ENCODE results near the gene CMIP.

The CMIP gene

GRCh38 chr16:81528256-81528655, 83.6 kb downstream of the CMIP start:
- H3K36me3 ChIP-seq (ENCODE audit: control insufficient read depth in 1 of 2, insufficient read depth in 2 of 2, low read length in 2 of 2): peaks cover 6 to 13% of the 10 kb centered on the region in 2 experiments
- no peak overlapping the region for H3K23ac ChIP-seq (ENCODE audit: low read length)
- H3K9me3 ChIP-seq (ENCODE audit: insufficient read depth, low read depth, low read length): no peaks in the 10 kb centered on the region
- H3K14ac ChIP-seq (ENCODE audit: low read length): no peak overlapping the region
- no peak overlapping the region for H2AFZ ChIP-seq (ENCODE audit: insufficient read depth, low read length, poor library complexity)
- peaks cover 6% of the 10 kb centered on the region for H3K79me2 ChIP-seq (ENCODE audit: control insufficient read depth, insufficient read depth, low read length, poor library complexity)
- H3K79me1 ChIP-seq (ENCODE audit: low read length): peaks cover 12% of the 10 kb centered on the region
- no peak overlapping the region for H3K27ac ChIP-seq (ENCODE audit: low read depth, low read length)
- H3K18ac ChIP-seq (ENCODE audit: low read length): no peak overlapping the region
- no peak overlapping the region for H4K12ac ChIP-seq (ENCODE audit: low read depth, low read length)
- H3K9ac ChIP-seq (ENCODE audit: low read length): no peak overlapping the region
- H2BK12ac ChIP-seq (ENCODE audit: low read length): no peak overlapping the region
- no peak overlapping the region for H2AK5ac ChIP-seq (ENCODE audit: low read length)
- no peak overlapping the region for H3K4me2 ChIP-seq (ENCODE audit: low read length)
- H2BK120ac ChIP-seq (ENCODE audit: insufficient read depth, low read length, poor library complexity): no peak overlapping the region
- no peak overlapping the region for H4K8ac ChIP-seq (ENCODE audit: low read depth, low read length)
- H3K4me1 ChIP-seq (ENCODE audit: control insufficient read depth in 1 of 2, insufficient read depth in 2 of 2, low read length in 2 of 2): peaks cover 24 to 34% of the 10 kb centered on the region in 2 experiments
- H4K91ac ChIP-seq (ENCODE audit: low read depth, low read length): no peak overlapping the region
- H3K27me3 ChIP-seq (ENCODE audit: insufficient read depth, low read length): no peaks in the 10 kb centered on the region
- no CpG with 5 or more reads among the region's 2 CpGs for WGBS (ENCODE audit: extremely low coverage, insufficient coverage, insufficient read length)
- DNase-seq: no peak
- H2BK5ac ChIP-seq (ENCODE audit: low read depth, low read length, poor library complexity): no peak overlapping the region
- H3K4me3 ChIP-seq (ENCODE audit: low read depth, low read length): no peak overlapping the region
- H3K4ac ChIP-seq (ENCODE audit: low read depth, low read length): peak overlapping the region; percentile 41

- peak overlapping the region; percentile 42 for H2BK12ac ChIP-seq (ENCODE audit: low read length)
- peaks cover 2 to 9% of the 10 kb centered on the region in 2 experiments for H3K36me3 ChIP-seq (ENCODE audit: control insufficient read depth in 1 of 2, insufficient read depth in 2 of 2, low read length in 2 of 2)
- peak overlapping the region; percentile 67 for H3K18ac ChIP-seq (ENCODE audit: low read length)
- no peaks in the 10 kb centered on the region for H3K9me3 ChIP-seq (ENCODE audit: insufficient read depth, low read depth, low read length)
- WGBS (ENCODE audit: extremely low coverage, insufficient coverage, insufficient read length): no CpG with 5 or more reads among the region's 16 CpGs
- H3K27ac ChIP-seq (ENCODE audit: low read depth, low read length): peak overlapping the region; percentile 46
- peak overlapping the region; percentile 74 for H4K91ac ChIP-seq (ENCODE audit: low read depth, low read length)
- H2AK5ac ChIP-seq (ENCODE audit: low read length): peak overlapping the region; percentile 39
- peak overlapping the region; percentile 29 for H2BK5ac ChIP-seq (ENCODE audit: low read depth, low read length, poor library complexity)
- H3K4me1 ChIP-seq (ENCODE audit: control insufficient read depth in 1 of 2, insufficient read depth in 2 of 2, low read length in 2 of 2): peaks cover 21 to 30% of the 10 kb centered on the region in 2 experiments
- peak overlapping the region; percentile 25 for H4K8ac ChIP-seq (ENCODE audit: low read depth, low read length)
- peak; percentile 44 to 66 for DNase-seq
- peaks cover 10% of the 10 kb centered on the region for H3K79me1 ChIP-seq (ENCODE audit: low read length)
- no peak overlapping the region for H3K4me3 ChIP-seq (ENCODE audit: low read depth, low read length)
- peaks cover 6% of the 10 kb centered on the region for H3K79me2 ChIP-seq (ENCODE audit: control insufficient read depth, insufficient read depth, low read length, poor library complexity)
- H3K23ac ChIP-seq (ENCODE audit: low read length): no peak overlapping the region
- no peak overlapping the region for H2AFZ ChIP-seq (ENCODE audit: insufficient read depth, low read length, poor library complexity)
- peak overlapping the region; percentile 57 for H3K4ac ChIP-seq (ENCODE audit: low read depth, low read length)
- peak overlapping the region; percentile 61 for H2BK120ac ChIP-seq (ENCODE audit: insufficient read depth, low read length, poor library complexity)
- H3K27me3 ChIP-seq (ENCODE audit: insufficient read depth, low read length): no peaks in the 10 kb centered on the region
- no peak overlapping the region for H3K4me2 ChIP-seq (ENCODE audit: low read length)
- H3K14ac ChIP-seq (ENCODE audit: low read length): peak overlapping the region; percentile 40
- H3K9ac ChIP-seq (ENCODE audit: low read length): no peak overlapping the region
- H4K12ac ChIP-seq (ENCODE audit: low read depth, low read length): no peak overlapping the region
Observed at GRCh38 chr16:81530296-81530721, 85.7 kb downstream of the CMIP start.

- no peak overlapping the region for H2BK120ac ChIP-seq (ENCODE audit: insufficient read depth, low read length, poor library complexity)
- no peak overlapping the region for H3K23ac ChIP-seq (ENCODE audit: low read length)
- no peak overlapping the region for H3K4me3 ChIP-seq (ENCODE audit: low read depth, low read length)
- peak overlapping the region; percentile 16 for H4K8ac ChIP-seq (ENCODE audit: low read depth, low read length)
- no peak overlapping the region for H3K4me2 ChIP-seq (ENCODE audit: low read length)
- DNase-seq: no peak
- no peaks in the 10 kb centered on the region for H3K27me3 ChIP-seq (ENCODE audit: insufficient read depth, low read length)
- H3K79me2 ChIP-seq (ENCODE audit: control insufficient read depth, insufficient read depth, low read length, poor library complexity): peaks cover 6% of the 10 kb centered on the region
- no peak overlapping the region for H3K4ac ChIP-seq (ENCODE audit: low read depth, low read length)
- no peak overlapping the region for H3K9ac ChIP-seq (ENCODE audit: low read length)
- no peak overlapping the region for H2AK5ac ChIP-seq (ENCODE audit: low read length)
- peak overlapping the region; percentile 9 for H2BK12ac ChIP-seq (ENCODE audit: low read length)
- H2AFZ ChIP-seq (ENCODE audit: insufficient read depth, low read length, poor library complexity): no peak overlapping the region
- no peak overlapping the region for H4K91ac ChIP-seq (ENCODE audit: low read depth, low read length)
- H3K18ac ChIP-seq (ENCODE audit: low read length): peak overlapping the region; percentile 40
- peaks cover 10% of the 10 kb centered on the region for H3K79me1 ChIP-seq (ENCODE audit: low read length)
- H3K14ac ChIP-seq (ENCODE audit: low read length): no peak overlapping the region
- peaks cover 2 to 13% of the 10 kb centered on the region in 2 experiments for H3K36me3 ChIP-seq (ENCODE audit: control insufficient read depth in 1 of 2, insufficient read depth in 2 of 2, low read length in 2 of 2)
- WGBS (ENCODE audit: extremely low coverage, insufficient coverage, insufficient read length): no CpG with 5 or more reads among the region's 12 CpGs
- H3K4me1 ChIP-seq (ENCODE audit: control insufficient read depth in 1 of 2, insufficient read depth in 2 of 2, low read length in 2 of 2): peaks cover 22 to 30% of the 10 kb centered on the region in 2 experiments
- H2BK5ac ChIP-seq (ENCODE audit: low read depth, low read length, poor library complexity): no peak overlapping the region
- no peaks in the 10 kb centered on the region for H3K9me3 ChIP-seq (ENCODE audit: insufficient read depth, low read depth, low read length)
- H3K27ac ChIP-seq (ENCODE audit: low read depth, low read length): peak overlapping the region; percentile 46
- H4K12ac ChIP-seq (ENCODE audit: low read depth, low read length): no peak overlapping the region
Observed at GRCh38 chr16:81530814-81531213, 86.2 kb downstream of the CMIP start.

- Histone ChIP-seq H2BK5ac (ENCODE audit: low read depth, low read length, poor library complexity) (no peak overlapping the region), H3K36me3 (ENCODE audit: control insufficient read depth in 1 of 2, insufficient read depth in 2 of 2, low read length in 2 of 2) (peaks cover 2 to 17% of the 10 kb centered on the region in 2 experiments), H3K79me1 (ENCODE audit: low read length) (peaks cover 10% of the 10 kb centered on the region), H4K8ac (ENCODE audit: low read depth, low read length) (no peak overlapping the region), H3K27ac (ENCODE audit: low read depth, low read length) (peak overlapping the region; percentile 46), H2BK12ac (ENCODE audit: low read length) (no peak overlapping the region), H3K4me2 (ENCODE audit: low read length) (no peak overlapping the region), H3K14ac (ENCODE audit: low read length) (no peak overlapping the region), H3K9me3 (ENCODE audit: insufficient read depth, low read depth, low read length) (no peaks in the 10 kb centered on the region), H3K9ac (ENCODE audit: low read length) (no peak overlapping the region), H3K4ac (ENCODE audit: low read depth, low read length) (no peak overlapping the region), H3K79me2 (ENCODE audit: control insufficient read depth, insufficient read depth, low read length, poor library complexity) (peaks cover 7% of the 10 kb centered on the region), H4K12ac (ENCODE audit: low read depth, low read length) (no peak overlapping the region), H3K18ac (ENCODE audit: low read length) (peak overlapping the region; percentile 0), H2AK5ac (ENCODE audit: low read length) (no peak overlapping the region), H2BK120ac (ENCODE audit: insufficient read depth, low read length, poor library complexity) (no peak overlapping the region), H3K27me3 (ENCODE audit: insufficient read depth, low read length) (no peaks in the 10 kb centered on the region), H3K23ac (ENCODE audit: low read length) (no peak overlapping the region), H3K4me1 (ENCODE audit: control insufficient read depth in 1 of 2, insufficient read depth in 2 of 2, low read length in 2 of 2) (peaks cover 23 to 30% of the 10 kb centered on the region in 2 experiments), H2AFZ (ENCODE audit: insufficient read depth, low read length, poor library complexity) (no peak overlapping the region), H4K91ac (ENCODE audit: low read depth, low read length) (no peak overlapping the region), H3K4me3 (ENCODE audit: low read depth, low read length) (no peak overlapping the region)
- WGBS (ENCODE audit: extremely low coverage, insufficient coverage, insufficient read length): no CpG with 5 or more reads among the region's 11 CpGs
- peak; percentile 98 to 99 for DNase-seq
Observed at GRCh38 chr16:81531419-81531821, 86.8 kb downstream of the CMIP start.

All from trophoblast cell (in vitro differentiated cells and primary cell).